ENCODE results near the gene SOAT1.

GRCh38 chr1:179334440-179334839, 40.8 kb downstream of the SOAT1 start:
- TF ChIP-seq CTCF (IDR thresholded peaks at IDR 0.05; ENCODE audit: low read depth, low read length, poor library complexity, severe bottlenecking), result no peak
- no peak for TF ChIP-seq EZH2phosphoT487 (IDR thresholded peaks at IDR 0.05; ENCODE audit: borderline replicate concordance, low read length)
